Measurements from ENCODE around the gene MED12L.

Gene MED12L

DNA sequence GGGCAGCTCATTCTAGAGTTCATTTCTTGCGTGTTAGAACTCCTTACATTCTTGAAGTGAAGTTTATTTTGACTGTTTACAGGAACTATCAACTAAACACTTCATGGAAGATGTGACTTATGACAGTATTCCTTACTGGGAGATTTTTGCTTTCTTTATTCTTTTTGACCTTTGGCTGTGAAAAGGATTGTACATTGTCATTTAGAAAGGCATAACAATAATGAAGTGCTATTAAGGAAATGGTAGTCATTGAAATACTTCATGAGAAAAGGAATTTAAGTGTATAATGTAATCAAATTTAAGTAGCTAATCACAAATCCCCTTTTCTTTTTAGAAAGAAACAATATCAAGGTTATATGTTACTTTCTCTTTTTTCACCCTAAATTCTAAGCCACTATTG lies 181.6 kb downstream of the MED12L start:
- no peak for DNase-seq

DNA sequence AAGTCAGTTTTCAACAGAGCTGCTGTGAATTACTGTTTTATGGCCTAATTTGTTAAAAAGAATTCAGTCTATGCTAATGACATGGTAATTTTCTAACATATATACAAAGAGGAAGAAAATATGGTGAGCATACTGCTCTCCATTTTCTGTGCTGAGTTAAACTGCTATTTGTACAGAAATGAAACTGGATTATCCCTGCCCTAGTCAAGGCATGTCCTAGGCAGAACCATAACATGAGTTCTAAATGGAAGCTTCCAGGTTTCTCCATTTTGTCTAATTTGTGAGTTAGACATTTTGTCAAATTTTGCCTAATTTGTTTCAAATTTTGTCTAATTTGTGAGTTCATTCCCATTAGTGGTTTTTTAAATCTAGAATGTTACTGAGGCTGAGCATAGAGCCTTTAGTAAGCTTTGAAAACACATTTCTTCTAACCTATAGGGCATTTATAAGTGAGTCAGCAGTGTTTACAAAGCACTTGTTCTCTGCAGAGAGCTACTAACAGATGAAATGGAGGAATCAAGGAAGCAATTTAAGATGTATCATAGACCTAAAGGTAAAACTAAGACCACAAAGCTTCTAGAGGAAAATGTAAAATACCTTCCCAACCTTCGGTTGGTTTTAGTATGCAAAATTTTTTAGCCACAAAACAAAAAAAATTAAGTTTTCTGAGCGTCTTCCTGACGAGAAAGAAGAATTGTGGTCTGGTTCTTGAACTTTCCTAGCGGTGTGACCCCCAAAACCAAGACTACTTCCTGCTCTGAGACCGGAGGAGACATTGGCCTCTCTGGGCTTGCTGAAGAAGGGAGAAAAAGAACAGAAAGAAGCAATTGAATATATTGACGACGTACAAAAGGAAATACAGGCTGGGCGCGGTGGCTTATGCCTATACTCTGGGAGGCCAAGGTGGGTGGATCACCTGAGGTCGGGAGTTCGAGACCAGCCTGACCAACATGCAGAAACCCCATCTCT lies 183.1 kb downstream of the MED12L start:
- DNase-seq: no peak

DNA sequence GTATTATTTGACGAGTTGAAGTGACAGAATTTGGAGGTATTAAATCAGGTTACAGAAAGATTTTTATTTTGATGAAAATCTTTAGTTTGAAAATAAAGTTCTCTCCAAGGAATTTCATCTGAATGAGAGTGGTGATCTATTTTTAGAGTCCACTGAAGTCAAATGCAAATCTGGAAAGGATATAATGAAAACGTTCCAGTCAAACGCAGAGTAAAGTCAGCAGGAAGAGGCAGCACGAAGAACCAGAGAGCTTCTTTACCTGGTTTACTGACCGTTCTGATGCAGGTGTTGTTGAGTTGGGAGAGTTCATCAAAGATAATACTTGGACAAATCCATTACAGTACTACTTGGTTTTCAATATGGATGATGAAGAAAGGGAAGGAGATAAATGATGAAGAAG lies 184.2 kb downstream of the MED12L start:
- no peak for DNase-seq

DNA sequence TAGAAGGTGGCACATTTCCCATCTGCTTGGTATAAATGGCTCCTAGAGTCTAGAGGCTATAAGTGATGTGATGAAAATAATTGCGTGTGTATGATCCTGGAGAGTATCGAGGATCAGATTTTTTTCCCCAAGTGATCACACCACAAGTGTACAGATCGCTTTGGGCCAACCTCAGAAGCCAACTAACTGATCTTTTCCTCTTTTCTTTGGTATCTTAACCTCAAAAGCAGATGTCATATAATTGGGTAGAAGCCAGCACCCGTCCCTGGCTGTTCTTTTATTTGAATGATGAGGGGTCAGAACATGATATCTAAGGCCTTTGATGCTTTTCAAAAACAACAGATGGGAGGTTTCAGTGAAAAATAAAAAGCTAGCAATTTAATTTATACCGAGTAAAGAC lies 189.6 kb downstream of the MED12L start:
- no peak for DNase-seq

DNA sequence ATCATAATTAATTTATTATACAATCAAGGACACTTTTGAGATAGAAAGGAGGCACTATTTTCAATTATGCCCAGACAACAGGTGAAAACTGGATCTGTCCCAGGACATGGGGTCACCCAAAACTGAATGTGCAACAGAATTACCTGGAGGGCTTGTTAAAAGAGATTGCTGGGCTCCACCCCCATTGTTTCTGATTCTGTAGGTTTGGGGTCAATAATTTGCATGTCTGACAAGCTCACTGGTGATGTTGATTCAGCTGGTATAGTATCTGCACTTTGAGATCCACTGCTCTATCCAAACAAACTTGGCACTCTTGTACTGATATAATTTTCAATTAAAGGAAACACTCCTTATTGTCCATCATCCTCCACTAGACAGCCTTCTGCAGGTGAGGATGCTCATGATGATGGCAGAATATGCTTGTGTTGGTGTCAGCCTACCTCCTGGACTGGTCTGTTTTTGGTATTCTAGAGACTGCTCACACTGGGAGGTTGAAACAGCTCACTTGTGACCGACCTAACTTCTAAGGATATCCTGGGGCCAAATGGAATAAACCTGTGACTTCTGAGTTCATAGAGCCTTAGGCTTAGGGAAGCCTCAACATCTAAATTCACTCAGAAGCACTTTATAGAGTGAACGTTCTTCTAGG lies 190.7 kb downstream of the MED12L start:
- no peak for DNase-seq

DNA sequence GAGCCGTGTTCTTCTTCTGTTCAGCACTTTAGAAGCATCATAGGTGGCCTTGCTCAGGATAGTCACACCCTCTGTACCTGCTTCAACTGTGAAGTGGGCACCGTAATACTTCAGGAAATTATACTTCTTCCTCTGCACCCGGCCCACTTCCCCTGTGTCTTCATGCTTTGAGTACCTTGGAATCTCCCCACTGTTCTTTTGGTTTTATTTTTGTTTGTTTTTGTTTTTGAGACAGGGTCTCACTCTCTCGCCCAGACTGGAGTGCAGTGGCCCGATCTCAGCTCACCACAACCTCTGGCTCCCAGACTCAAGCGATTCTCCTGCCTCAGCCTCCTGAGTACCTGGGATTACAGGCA lies 191.2 kb downstream of the MED12L start:
- DNase-seq: no peak

DNA sequence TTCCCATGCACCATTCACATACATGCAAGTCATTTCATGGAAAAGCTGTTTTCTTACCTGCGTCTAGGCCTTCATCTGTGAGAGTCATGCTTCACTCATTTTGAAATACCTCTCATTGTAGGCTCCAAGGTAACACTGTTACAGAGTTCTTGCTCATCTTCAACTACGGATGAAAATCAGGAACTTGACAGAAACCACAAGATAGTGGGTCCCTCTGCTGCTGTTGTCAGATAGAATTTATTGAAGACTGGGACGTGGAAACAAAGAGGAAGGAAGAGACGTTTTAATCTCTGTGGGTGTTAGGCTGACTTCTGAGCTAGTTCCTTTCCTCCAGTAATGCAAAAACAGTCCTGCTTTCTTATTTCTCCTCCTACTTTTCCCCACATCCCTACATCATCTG lies 192.8 kb downstream of the MED12L start, which contains the start of gene P2RY14:
Gene P2RY14 (minus strand): TSS at position 313 of the 400 bp plus-strand sequence. CDS start 64,226 bp downstream, outside the sequence.
- DNase-seq: no peak

DNA sequence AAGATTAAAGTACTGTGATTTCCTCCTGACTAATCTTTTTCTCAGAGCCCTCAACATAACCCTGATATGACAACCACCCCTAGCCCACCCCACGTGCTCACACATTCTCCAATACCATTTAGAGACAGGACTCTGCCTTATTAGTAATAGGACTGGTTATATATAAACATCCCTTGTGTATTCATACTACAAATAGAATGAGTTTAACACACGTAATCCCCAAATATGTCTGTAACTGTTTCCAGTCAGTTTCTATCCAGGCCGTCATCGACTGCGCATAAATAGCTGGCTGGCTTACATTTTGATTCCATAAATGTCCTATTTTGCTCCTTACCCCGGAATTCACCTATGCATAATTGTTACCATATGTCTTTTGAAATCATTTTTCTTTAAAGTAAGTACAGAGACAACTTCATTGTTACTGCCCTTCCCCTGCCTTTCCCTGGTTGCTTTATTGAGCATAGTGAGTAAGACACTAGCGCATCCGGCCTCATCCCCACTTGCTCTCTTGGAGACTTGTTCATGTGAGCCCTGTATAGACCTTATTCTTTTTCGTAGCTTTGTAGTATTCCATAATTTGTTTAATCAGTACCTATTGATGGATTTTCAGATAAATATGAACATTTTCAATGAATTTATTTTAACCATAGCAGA lies 196.3 kb downstream of the MED12L start:
- DNase-seq: no peak

- DNase-seq: no peak
These were observed 197.5 kb downstream of the MED12L start for GRCh38 chr3:151282921-151283320.

GRCh38 chr3:151283387-151283786 lies 197.9 kb downstream of the MED12L start:
- no peak for DNase-seq

DNA sequence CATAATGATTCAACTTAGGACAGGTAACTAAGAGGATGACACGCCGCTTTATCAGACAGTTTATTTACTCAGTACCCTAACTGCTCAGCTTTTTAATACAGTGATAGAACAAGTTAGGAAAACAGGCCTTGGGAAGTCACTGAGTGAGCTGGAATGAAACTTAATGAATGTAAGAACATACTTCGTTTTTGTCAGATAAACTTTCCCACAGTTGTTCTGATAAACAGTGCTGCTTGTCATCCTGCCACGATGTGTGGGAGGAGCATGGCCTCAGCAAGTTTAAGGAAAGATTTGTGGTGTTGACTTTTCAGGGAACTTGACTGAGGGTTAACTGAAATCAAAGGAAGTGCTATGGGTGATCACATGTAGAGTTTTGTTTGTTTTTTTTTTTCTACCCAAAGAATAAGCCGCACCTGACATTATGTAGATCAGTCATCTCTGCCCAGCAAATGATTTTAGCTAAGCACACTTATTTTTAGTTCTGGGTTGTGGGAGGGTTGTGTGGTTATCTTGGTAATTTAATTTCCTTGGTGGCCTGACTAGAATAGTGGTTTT lies 198.5 kb downstream of the MED12L start:
- no peak for DNase-seq

DNA sequence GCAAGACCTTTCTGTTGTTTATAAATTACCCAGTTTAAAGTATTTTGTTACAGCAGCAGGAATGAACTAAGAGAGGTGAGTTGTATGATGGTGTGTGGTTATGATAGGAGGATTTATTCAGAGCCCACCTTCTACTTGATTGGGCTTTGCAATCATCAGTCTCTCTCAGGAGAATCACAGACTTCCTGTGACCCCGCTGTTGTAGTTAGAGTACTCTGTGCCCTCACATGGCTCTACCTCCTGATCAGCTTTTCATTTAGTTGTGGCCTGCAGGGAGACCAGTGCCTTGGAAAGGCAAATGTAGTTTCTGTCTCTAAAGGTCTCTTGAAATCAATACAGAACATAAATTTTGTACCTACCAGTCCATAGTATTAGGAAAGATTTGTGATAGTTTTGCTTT lies 200.5 kb downstream of the MED12L start:
- no peak for DNase-seq

DNA sequence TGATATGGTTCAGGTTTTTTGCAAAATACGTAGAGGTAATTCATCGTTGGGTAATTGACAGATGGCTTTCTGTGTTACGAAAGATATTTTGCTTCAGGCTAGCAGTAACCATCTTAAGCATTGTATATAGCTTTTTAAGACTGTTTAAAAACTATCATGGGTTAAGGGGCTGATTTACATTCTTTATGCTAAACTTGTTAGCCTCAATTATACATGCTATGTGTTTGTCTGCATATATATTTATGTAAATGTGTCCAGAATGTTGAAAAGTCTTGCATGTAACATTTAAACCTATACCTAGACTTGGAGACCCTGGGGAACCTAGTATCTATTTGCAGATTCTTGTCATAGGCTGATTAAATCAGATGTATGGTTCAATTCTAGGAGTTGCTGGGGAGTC lies 204.0 kb downstream of the MED12L start:
- no peak for DNase-seq

DNA sequence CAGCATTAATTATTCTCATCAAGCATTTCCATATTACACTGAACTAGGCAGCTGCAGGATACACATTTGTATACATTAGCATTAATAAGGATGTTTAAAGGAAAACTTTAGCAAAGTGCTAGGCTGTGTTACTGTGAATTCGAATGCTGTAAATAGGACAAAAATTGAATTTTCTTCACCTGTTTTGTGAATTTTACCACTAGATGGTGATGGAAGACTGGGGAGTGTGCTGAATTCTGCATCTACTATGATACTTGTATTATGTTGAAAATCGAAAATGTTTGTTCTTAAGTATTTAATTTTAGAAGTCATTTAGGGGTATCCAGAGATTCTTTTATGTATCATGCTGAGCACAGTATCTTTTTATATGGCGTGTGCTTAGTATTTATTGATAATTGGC lies 205.2 kb downstream of the MED12L start:
- DNase-seq: no peak

DNA sequence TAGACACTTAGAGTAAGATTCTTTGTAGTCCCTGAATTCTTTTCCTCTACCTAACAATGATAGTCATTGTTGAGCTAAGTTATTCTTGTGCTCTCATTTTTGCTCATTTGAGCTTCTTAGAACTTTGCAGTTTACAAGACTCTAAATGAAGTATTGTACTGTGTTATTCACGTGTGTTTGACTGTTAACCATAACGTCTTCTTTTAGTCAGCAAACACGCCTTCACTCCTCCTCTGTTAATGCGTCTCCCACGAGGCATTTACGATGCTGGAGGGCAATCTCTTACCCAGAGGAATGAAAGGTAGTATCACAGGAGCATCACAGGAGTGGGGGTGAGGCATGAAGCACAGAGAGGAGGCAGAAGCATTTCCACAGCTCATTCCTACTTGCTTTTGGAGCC lies 207.7 kb downstream of the MED12L start:
- no peak for DNase-seq

GRCh38 chr3:151296226-151296625 lies 210.8 kb downstream of the MED12L start:
- DNase-seq: no peak

DNA sequence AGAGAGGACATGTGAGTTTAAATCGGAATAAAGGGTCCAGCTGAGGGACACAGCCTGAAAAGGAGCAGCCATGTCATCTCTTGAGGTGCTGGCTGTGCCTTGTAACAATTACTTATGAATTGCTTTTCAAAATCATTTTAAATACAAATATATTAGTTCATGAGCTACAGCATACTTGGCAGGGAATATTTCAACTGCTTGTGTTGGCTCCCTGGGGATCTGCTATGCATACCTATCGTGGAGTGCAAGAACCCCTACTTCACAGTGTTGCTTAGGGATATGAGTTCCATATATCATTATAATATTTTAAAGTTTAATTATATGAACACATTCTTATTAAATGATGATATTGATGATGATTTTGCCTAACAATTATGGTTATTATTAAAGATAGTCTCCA lies 212.0 kb downstream of the MED12L start:
- no peak for DNase-seq

- no peak for DNase-seq
These were observed 213.5 kb downstream of the MED12L start for GRCh38 chr3:151299006-151299405.

DNA sequence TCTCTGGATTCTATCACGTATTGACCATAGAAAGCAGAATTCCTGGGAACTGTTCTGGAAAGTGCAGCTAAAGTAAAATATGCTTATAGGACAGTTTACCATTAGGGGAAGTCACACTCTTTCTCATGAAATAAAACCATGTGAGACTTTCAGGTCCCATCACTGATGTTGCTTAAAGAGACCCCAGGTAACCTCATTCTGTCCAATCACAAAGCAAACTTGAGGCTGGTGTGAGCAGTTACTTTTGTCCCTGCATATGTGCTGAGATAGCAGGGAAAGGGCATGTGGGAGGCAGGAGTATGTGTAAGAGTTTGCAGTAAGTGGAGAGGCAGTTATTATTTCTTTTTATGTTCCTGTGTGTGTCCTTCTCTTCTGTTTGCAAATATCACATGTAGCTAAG lies 215.1 kb downstream of the MED12L start:
- no peak for DNase-seq

DNA sequence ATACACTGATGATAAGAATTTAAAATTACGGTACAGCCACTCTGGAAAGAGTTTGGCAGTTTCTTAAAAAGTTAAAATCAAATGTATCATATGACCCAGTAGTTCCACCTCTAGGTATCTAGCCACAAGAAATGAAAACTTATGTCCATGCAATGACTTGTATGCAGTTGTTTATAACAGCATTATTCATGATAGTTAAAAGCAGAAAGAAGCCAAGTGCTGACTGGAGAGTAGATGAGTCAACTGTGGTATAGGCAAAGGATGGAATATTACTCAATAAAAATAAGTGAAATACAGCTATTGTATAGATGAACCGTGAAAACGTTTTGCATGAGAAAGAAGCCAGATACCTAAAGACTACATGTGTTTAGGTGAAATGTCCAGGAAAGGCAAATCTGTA lies 216.3 kb downstream of the MED12L start:
- no peak for DNase-seq

- no peak for DNase-seq
These were observed 218.3 kb downstream of the MED12L start for GRCh38 chr3:151303751-151304150.

- DNase-seq: no peak
These were observed 219.8 kb downstream of the MED12L start for GRCh38 chr3:151305060-151305774.

DNA sequence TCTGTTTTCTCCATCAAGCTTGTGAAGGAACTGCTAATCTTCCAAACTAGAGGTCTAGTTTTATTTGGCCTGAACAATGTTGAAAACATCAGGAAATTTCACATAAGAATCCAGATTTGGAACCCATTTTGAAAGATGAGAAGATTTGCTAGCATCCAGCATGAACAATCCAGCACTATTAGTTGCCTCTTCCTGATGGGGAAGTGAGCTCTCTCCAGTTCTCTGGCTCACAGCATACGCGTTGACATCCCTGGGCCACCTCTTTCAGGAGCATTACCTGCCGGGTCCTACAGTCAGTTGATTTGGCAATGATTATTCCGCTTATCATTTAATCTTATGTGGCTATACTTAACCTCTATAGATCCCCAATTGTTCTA lies 220.3 kb downstream of the MED12L start:
- no peak for DNase-seq

Measured in activated T-cell treated with anti-CD3 and anti-CD28 coated beads for 4 hours (primary cell).